NCI-H2196 treated with DMSO at 0.1 percent for 48 hours (cell line): Measurements from ENCODE around the gene IFT88.

Experiments used
- DNase-seq: peaks from one replicate; lab custom pipeline; 2025; ENCODE audit not compliant: unreplicated experiment; lab: John Stamatoyannopoulos, UW

The IFT88 gene, protein sequence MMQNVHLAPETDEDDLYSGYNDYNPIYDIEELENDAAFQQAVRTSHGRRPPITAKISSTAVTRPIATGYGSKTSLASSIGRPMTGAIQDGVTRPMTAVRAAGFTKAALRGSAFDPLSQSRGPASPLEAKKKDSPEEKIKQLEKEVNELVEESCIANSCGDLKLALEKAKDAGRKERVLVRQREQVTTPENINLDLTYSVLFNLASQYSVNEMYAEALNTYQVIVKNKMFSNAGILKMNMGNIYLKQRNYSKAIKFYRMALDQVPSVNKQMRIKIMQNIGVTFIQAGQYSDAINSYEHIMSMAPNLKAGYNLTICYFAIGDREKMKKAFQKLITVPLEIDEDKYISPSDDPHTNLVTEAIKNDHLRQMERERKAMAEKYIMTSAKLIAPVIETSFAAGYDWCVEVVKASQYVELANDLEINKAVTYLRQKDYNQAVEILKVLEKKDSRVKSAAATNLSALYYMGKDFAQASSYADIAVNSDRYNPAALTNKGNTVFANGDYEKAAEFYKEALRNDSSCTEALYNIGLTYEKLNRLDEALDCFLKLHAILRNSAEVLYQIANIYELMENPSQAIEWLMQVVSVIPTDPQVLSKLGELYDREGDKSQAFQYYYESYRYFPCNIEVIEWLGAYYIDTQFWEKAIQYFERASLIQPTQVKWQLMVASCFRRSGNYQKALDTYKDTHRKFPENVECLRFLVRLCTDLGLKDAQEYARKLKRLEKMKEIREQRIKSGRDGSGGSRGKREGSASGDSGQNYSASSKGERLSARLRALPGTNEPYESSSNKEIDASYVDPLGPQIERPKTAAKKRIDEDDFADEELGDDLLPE

DNA sequence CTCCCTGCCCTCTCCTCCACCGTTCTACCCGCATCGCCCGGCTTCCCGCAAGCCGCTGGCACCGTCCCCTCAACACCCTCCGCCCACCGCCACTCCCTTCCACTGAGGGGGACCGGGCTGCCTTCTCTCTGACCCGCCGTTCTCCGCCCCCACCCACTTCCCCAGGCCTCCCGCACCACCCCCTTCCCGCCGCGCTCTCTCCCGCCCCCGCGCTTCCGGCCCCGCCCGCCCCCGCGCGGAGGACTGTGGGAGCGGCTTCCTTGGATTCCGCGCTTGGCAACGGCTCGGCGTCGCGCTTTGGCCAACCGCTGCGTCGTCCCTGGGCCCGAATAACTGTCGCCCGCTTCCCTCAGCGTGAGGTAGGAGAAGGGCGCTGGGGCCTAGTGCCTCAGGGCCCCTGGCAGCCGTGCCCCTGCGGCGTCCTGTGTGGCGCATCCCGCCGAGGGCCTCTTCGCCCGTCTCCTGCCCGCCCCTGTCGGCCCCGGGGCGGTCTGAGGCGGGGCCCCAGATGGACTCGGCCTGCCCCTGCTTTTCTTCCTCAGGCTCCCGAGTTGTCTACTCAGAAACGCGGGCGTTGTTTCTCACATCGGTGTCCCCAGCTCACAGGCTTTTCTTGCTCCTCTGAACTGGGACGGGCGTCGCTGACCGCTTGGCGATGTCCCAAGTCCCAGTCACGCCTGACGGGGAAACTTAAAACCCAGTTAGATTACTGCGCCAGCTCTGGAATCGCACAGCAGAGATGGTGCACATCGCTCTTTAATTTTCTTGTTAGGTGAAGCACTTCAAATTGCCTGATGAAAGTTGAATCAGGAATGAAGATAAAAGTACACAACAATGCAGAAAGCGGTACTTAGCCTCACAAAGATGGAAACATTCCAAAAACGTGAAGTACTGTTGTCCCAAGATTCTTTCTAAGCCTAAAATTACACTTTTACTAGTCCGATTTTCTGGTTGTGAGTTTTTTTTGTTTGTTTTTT lies at the start of gene IFT88:
TSS of gene IFT88 (plus strand) at position 260 of the 977 bp plus-strand sequence. CDS start 7,229 bp downstream, outside the sequence.
- peak; percentile 44 for DNase-seq

DNA sequence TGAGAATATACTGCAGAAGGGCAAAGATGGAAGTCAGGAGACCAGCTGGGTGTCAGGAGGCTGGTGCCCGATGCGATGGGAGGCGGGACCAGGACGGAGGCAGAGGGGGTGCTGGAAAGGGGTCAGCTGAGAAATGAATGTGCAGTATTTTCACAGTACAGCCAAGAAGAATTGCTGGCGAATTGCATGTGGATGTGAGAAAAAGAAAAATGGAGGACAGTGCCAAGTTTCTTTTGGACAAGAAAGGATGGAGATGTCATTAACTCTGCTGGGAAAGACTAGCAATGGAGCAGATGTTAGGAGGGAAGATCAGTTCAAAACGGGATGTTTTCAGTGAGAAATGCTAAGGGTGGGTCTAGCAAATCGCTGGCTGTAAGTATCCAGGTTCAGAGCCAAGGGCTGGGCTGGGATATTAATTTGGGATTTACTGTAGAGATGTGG lies 48.3 kb upstream of the IFT88 start:
- no peak for DNase-seq

DNA sequence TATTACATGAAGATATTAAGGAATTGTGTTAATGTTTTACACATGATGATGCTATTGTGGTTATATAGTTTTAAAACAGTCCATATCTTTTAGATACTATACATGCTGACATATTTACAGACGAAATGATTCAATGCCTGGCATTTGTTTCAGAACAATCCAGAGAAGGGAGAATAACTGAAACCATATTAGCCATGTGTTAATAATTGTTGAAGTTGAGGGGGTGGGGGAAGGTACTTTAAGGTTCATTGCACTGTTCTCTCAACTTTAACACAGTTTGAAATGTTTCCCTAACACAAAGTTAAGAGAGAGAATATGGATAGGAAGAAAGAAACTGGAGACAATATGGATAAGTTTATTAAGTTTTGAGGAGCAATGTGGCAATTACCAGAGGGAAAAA lies 47.1 kb upstream of the IFT88 start:
- no peak for DNase-seq

DNA sequence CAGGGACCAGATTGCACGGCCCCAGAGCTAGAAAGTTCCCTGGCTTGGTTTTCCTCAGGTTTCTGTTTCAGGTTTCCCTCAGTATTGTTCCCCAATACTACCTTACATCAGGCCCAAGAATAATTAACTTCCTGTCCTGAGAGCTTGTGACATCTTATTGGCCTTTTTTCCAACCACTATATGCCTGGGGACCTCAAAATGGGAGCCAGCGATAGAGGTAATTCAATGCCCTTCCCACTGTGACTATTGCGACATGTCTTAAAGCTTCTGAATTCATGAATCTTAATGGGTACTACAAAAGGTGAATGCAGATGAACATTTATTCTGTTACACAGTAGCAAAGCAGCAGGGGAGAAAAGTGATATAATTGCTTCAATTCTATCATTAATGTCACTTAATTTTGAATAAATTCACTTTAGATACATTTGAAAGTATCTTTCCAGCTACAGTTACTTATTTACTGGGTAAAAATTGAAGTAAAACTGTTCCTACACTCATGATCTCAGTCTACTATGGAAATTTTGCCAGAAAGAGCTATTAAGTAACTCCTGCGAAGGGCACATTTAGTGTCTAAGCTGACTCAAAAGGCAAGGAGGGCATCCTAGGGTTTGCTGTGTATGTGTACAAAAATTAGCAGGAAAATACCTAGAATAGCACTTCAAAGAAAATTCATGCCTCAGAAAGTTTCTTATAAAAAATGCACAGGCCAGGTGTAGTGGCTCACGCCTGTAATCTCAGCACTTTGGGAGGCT lies 45.4 kb upstream of the IFT88 start:
- no peak for DNase-seq

DNA sequence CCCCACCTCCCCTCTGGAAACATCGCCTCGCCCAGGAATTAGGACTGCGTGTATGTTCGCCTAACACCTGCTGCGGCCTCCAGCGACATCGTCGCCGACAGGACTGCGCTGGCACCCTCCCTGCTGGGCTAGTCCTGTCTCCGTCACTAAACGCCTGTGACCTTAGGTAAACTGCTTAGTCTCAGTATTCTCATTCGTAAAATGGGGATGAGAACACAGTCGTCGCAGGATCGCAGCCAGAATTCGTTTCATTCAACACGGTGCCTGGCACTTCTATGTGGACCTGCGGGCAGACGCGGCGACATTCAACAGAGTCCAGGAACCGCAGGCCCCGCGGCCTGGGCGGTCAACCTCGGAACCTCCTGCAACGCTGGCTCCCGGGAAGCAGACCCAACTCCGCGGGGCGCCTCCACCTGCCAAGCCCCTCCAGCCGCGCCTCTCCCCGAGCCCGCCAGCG lies 41.8 kb upstream of the IFT88 start:
- no peak for DNase-seq

DNA sequence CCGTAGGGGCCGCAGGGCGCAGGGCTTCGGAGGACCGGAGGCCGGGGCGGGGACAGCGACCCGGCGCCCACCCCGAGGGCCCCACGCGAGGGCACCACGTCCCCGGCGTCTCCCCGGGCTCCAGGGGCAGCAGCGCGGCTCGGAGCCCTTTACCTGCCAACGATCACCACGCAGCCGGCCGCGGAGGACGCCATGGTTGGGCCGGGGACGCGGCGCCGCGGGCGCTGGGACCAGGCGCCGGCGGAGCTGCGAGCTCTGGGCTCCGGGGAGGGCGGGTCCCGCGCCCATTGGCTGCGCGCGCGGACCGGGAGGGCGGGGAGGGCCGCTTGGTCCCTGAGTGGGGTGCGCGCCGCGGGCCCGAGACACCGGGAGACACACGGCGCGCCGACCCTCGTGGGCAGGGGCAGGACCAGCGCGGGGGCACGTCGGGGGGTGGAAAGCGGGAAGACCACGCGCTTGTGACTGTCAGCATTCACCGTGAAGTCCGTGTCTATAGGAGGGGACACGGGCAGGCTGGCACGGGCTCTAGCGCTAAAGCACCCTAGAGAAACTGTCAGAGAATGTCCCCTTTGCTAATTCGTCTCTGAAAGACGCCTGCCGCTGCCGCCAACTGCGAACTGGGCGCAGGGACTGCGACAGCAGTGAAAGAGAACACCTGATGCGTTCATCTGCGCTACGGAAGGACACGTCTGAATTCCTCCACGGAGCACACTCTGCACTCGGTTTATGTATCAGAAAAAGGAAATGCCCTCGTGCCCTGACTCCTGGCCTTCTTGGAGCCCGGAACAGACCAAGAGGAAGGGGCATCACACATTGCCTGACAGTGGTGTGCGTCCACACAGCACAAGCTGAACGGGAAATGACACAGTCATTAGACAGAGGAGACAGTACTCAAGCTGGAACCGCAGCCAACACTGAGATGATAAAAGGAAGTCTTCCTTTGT lies 41.1 kb upstream of the IFT88 start, which contains the start of gene CRYL1:
TSS of gene CRYL1 (minus strand) at position 257 of the 944 bp plus-strand sequence. CDS start at position 194, 63 bp downstream.
- peak; percentile 4 for DNase-seq

DNA sequence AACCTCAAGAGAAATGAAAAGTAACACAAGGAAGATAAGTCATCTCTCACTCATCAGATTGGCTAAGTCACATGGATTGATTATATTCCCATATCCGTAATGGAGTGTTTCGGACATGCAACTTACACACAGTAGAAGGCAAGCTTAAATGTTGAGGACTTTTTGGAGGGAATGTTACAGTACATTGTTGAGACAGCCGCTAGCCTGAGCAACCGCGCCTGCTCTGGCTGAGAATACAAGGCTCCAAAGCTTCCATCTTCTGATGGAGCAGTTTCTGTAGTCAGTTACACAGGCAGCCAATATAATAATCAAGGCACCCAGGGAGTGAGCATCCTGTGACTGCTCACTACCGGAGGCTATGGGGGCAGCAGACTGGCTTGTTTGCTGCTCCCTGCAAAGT lies 40.3 kb upstream of the IFT88 start:
- no peak for DNase-seq

DNA sequence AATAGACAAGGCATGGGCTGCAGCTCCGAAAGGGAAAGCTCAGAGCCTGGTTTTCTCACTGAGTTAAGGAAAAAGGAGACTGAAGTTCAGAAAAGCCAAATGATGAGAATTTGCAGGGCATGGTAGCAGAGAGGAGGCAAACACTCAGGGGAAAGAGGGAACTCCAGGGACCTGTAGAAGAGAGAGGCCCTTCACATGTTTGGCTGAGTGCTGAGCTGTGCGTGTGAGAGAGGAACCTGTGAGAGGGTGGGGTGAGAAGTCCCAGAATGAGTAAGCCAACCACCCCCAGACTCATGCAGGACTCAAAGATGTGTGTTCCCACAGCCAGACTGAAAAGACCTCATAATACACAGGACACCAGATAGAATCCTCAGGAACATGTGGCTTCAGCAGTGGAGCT lies 38.5 kb upstream of the IFT88 start:
- DNase-seq = no peak

DNA sequence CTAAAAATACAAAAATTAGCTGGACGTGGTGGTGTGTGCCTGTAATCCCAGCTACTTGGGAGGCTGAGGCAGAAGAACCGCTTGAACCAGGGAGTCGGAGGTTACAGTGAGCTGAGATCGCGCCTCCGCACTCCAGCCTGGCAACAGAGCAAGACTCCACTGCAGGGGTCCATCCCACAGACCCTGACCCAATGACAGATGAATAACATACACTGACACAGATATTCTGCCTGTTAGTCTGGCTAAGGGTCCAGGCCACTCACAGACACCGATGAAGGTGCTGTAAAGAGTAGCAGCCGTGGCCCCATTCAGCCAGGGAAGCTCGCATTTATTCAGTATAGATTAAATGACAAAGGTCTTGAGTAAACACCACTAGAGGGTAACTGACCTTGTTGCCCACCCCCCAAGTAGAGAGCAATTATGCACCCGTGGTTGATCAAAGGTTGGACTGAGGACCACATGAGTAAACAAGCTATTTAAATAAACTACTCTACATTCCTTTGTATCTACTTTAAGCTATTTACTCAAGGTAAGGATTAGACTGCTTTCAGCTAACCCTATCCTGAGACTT lies 32.8 kb upstream of the IFT88 start:
- no peak for DNase-seq

DNA sequence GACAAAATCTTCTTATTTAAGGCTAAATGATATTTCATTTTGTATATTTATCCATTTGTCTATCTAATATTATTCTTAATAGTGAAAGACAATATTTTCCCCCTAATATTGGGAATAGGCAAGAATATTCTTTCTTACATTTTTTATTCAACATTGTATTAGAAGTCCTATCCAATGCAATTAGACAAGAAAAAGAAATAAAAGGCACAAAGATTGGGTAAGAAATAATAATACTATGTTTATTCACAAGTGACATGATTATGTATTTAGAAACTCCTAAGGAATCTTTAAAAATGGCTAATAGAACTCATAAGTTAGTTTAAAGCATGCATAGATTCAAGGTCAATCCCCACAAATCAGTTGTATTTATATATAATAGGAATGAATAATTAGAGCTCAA lies 30.0 kb upstream of the IFT88 start:
- no peak for DNase-seq

DNA sequence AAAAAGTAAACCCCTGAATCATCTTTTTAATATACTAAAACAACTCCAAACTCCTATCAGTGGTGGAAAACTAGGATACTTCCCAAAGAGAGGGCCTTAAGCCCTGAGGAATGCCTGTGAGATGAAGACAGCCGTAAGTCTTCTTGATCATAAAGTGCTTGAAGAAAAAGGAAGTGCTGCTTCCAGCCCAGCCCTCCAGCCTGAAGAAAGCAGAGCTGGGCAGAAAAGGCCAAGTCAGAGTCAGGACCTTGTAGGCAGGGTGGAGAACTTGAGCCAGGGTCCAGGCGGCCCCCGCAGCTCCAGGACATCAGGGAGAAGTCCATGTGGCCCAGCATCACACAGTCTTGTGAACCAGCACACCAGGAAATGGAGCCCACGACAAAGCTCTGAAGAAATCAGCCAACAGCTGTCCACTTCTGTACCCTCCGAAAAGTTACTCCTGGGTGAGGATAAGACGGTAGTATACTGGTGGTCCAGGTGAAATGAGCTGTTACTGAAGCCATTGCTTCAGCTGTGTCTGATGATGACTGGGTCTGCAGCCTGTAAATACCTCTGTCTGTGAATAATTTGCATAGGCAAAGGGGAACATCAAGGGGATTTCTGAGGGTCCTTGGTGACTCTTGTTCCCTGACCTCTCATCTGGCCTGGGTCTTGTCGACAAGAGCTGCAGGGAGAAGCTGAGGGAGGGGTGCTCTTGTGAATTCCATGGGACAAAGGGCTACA lies 22.6 kb upstream of the IFT88 start:
- no peak for DNase-seq

DNA sequence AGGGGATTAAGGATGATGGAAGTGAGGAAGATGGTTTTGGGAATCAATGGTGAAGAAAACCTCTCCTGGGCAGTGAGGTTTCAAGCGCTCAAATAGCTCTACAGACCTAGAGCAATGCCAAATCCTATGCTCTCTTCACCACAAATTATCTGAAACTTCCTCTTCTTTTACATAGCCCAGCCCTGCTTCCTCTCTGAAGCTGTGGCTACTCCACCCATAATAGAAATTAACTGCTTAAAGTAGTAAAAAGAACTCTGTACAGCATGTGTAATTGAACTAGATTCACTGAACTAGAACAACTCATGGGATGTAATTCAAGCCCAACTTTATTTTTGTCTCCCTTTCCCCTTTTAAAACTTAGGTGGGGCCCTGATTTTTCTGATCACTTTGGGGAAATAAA lies 20.4 kb upstream of the IFT88 start:
- DNase-seq = no peak

DNA sequence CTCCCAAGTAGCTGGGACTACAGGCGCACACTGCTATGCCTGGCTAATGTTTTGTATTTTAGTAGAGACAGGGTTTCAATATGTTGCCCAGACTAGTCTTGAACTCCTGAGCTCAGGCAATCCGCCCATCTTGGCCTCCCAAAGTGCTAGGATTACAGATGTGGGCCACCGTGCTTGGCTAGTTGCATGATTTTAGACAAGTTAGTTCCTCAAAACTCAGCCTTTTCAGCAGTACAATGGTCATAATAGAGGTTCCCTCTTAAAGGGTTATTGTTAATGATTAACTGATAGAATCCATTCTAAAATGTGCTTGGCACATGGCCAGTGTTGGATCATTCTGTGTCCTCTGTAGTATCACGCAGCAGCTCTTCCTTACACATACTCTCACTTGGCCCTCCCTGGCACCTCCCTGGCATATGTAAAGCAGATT lies 19.5 kb upstream of the IFT88 start:
- no peak for DNase-seq

DNA sequence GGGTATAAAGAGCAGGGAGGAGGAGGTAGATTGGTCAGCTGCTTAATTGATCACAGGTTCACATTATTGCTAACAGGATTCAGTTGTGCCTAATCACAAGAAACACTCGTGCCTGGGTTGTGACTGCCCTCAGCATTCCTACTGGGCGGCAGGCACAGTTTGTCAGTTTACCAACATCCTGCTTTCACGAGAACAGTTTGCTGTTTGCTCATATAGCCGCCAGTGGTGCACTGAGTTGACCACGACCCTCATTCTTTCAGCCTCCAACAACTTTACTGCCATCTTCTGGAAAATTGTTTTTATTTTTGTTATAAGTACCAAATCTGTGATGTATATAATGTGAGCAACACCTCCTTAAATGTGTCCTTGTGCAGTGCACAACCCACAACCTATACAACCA lies 16.2 kb upstream of the IFT88 start:
- DNase-seq = no peak

DNA sequence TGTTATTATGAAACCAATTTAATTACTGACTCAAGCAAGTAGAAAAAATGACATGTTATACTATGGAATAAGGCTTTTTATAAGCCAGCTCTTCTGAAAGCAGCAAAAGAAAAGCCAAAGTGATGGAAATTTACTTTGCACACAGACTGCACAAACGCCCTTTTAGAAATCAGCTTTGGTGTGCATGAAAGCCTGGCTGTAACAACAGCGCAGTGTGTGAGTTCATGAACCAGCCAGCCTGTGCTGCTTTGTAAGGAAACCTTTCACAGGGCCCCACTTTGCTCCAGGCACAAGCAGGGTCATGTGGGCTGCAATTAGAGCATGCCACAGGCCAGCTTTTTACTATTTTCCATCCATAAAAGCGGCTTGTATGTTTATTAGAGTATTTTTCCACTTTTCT lies 13.6 kb upstream of the IFT88 start:
- DNase-seq = no peak

DNA sequence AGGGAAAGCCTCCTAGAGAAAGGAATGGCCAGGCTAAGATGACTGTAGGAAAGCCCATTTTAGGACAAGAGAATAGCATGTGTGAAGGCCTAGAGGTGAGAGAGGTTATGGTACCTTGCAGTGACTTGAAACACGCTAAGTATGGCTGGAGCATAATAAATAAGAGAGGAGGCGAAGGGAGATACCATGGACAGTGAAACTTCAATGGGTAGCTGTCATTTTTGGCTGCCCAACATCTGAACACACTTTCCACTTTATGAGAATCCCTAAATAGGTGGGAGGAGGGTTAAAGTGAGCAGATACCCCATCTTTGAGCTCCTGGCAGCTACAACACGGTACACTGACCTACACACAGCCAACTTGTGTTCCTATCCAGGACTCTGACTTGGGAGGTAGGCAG lies 8.0 kb upstream of the IFT88 start:
- DNase-seq = no peak

DNA sequence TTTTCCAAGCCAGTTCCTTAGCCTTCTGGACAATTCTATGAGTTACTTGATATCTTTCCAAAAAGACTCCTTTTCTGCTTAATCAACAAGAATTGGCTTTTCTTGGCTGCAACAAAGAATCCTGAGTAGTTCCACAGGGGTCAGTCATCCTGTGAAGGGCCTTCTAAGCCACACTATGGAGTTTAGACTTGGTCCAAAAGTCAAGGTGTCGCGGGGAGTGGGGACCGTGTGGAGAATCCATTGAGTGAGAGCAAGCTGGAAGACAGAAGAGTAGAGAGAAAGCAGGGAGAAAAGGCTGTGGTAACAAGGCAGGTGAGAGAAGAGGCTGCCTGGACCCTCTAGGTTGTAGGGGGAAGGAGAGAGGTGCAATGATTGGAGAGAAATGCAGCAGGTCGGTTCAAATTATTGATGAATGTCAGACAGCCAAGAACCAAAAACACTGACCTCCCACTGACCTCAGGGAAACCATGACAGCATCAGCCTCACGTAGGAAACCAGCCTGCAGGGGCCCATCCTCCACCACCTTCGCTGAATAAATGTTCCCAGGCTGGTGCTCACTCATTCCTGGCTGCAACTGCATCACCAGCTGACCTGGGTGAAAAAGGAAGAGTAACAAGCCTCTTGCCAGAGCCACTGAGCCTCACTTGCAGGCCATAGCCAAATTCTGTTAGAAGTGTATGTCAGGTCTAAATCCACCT lies 7.1 kb upstream of the IFT88 start:
- no peak for DNase-seq
